Endothelial cell of umbilical vein (primary cell): ENCODE results near the gene ZSCAN25. TPM values are rescaled to one million over a fixed set of nuclear protein-coding genes. Genes with fewer than 3 reads are reported as not detected.

ENCODE experiments used
- BruUV-seq: library from RNA; stranded (reverse); fragments of 400-500 nt; replicated peaks from 2 replicates; lab custom pipeline; 2021; lab: Mats Ljungman, UMichigan
- CTCF ChIA-PET: fragments of 300-600, 350-600 bp; sonication (Branson Sonifier 250); formaldehyde crosslinking; loops from one replicate; lab custom pipeline; 2021; ENCODE audit warnings: antibody characterized with exemption, inconsistent platforms; lab: Charles Lee
- POLR2A ChIA-PET: fragments of 300-600, 350-600 bp; sonication (Branson Sonifier 250); formaldehyde crosslinking; loops from one replicate; lab custom pipeline; 2021; ENCODE audit warnings: antibody characterized with exemption, inconsistent platforms; lab: Charles Lee
- DNase-seq: peaks from one replicate; pipeline ENCODE4 v3.0.0-alpha.2; 2011; ENCODE audit warnings: low read depth, low spot score
- FAIRE-seq: peaks from 2 replicates; lab custom pipeline; 2011; peaks lifted over from hg19 to GRCh38; lab: Jason Lieb, UNC
- H2AFZ ChIP-seq: 2 replicates; pipeline ENCODE4 v1.6.0; 2012; ENCODE audit warnings: low read depth, low read length, control low read depth, inconsistent platforms
- H3K27ac ChIP-seq: 2 replicates; pipeline ENCODE4 v1.5.1; 2011; ENCODE audit warnings: low read depth, mild to moderate bottlenecking, control low read depth, low read length, moderate library complexity; ENCODE audit not compliant: insufficient read depth
- H3K27me3 ChIP-seq, 2 experiments: 2 replicates each; pipeline versions ENCODE4 v1.6.0 to v1.6.1; 2011; ENCODE audit warnings: low read length in 2 of 2, mixed read lengths in 1 of 2; ENCODE audit not compliant: control insufficient read depth in 2 of 2, insufficient read depth in 2 of 2
- H3K36me3 ChIP-seq, 2 experiments: 2 replicates in 1 of 2; 3 replicates in 1 of 2; pipeline ENCODE4 v1.5.1; 2011; ENCODE audit warnings: low read length in 2 of 2, mild to moderate bottlenecking in 1 of 2, moderate library complexity in 1 of 2; ENCODE audit not compliant: control insufficient read depth in 2 of 2, insufficient read depth in 2 of 2; ENCODE audit errors: extremely low read depth in 1 of 2
- H3K4me1 ChIP-seq: 3 replicates; pipeline ENCODE4 v1.5.1; 2011; ENCODE audit warnings: mild to moderate bottlenecking, low read length; ENCODE audit not compliant: control insufficient read depth, insufficient read depth; ENCODE audit errors: extremely low read depth
- H3K4me2 ChIP-seq: 2 replicates; pipeline ENCODE4 v1.6.1; 2011; ENCODE audit warnings: low read length, control low read depth, mixed read lengths; ENCODE audit not compliant: insufficient read depth
- H3K4me3 ChIP-seq, 3 experiments: fragments of 200-600 bp in 1 of 3; sonication (generic), shearing (Covaris generic) in 1 of 3; replicated peaks in 1 of 3; 2 replicates each; pipeline ENCODE4 v1.5.1; 2011 to 2016; ENCODE audit warnings: control low read depth in 3 of 3, low read length in 3 of 3, mild to moderate bottlenecking in 2 of 3, inconsistent platforms in 1 of 3, low read depth in 1 of 3, moderate library complexity in 1 of 3; ENCODE audit not compliant: insufficient read depth in 1 of 3
- H3K79me2 ChIP-seq: 2 replicates; pipeline ENCODE4 v1.6.0; 2012; ENCODE audit warnings: low read length, inconsistent platforms; ENCODE audit not compliant: control insufficient read depth, insufficient read depth
- H3K9ac ChIP-seq: replicated peaks from 2 replicates; pipeline ENCODE3; 2011; ENCODE audit warnings: low read length, control low read depth; ENCODE audit not compliant: insufficient read depth; ENCODE audit errors: extremely low read depth
- H3K9me1 ChIP-seq: replicated peaks from 3 replicates; pipeline ENCODE4 v1.6.0; 2011; ENCODE audit warnings: mild to moderate bottlenecking, low read length; ENCODE audit not compliant: control insufficient read depth, insufficient read depth; ENCODE audit errors: extremely low read depth
- H3K9me3 ChIP-seq: replicated peaks from 2 replicates; pipeline ENCODE4 v1.5.1; 2012; ENCODE audit warnings: low read length, inconsistent platforms; ENCODE audit not compliant: control insufficient read depth, insufficient read depth
- H4K20me1 ChIP-seq: replicated peaks from 2 replicates; pipeline ENCODE3; 2011; ENCODE audit warnings: mild to moderate bottlenecking, low read length; ENCODE audit not compliant: control insufficient read depth, insufficient read depth; ENCODE audit errors: extremely low read depth
- EZH2 ChIP-seq: IDR thresholded peaks from 2 replicates; pipeline ENCODE4 v1.6.1; 2012; ENCODE audit warnings: borderline replicate concordance, low read depth, mild to moderate bottlenecking, moderate library complexity, low read length, inconsistent platforms; ENCODE audit not compliant: severe bottlenecking
- FOS ChIP-seq: IDR thresholded peaks from 2 replicates; pipeline ENCODE4 v1.6.1; 2011; ENCODE audit warnings: mild to moderate bottlenecking, low read length, moderate library complexity, borderline replicate concordance; ENCODE audit not compliant: insufficient read depth
- GATA2 ChIP-seq: IDR thresholded peaks from 2 replicates; pipeline ENCODE4 v1.7.0; 2011; ENCODE audit warnings: low read depth, mild to moderate bottlenecking, moderate library complexity, mixed read lengths, low read length; ENCODE audit not compliant: insufficient read length, insufficient read depth
- JUN ChIP-seq: IDR thresholded peaks from 2 replicates; pipeline ENCODE4 v1.6.1; 2011; ENCODE audit warnings: borderline replicate concordance, low read depth; ENCODE audit not compliant: insufficient read length, insufficient read depth
- MAX ChIP-seq: IDR thresholded peaks from 2 replicates; pipeline ENCODE4 v1.6.1; 2011; ENCODE audit not compliant: insufficient read depth, insufficient read length
- MYC ChIP-seq: IDR thresholded peaks from one replicate; pipeline ENCODE4 v1.6.1; 2011; ENCODE audit warnings: mild to moderate bottlenecking, low read depth, low read length
- POLR2A ChIP-seq: IDR thresholded peaks from 2 replicates; pipeline ENCODE4 v1.6.1; 2012; ENCODE audit warnings: low read depth, mild to moderate bottlenecking, control low read depth, low read length
- POLR2AphosphoS5 ChIP-seq: IDR thresholded peaks from 2 replicates; pipeline ENCODE4 v1.6.1; 2012; ENCODE audit warnings: low read depth, mild to moderate bottlenecking, control low read depth, low read length, moderate library complexity; ENCODE audit not compliant: insufficient read depth
- dilution Hi-C: fragments of 300-500 bp; cut with MboI; formaldehyde crosslinking; loops from one replicate; pipeline ENCODE4 v1.15.0; 2019; ENCODE audit warnings: low sequenced_read_pairs; ENCODE audit not compliant: extremely low pct_ligation_motif_present
- intact Hi-C: fragments of 100-400 bp; cut with micrococcal nuclease; formaldehyde crosslinking; loops from one replicate; pipeline ENCODE4 v1.10.0; 2022
- polyA plus RNA-seq, 4 experiments: library from polyadenylated mRNA; depleted of rRNA in 3 of 4; stranded (reverse) in 3 of 4; unstranded in 1 of 4; fragments of >200 nt; gene quantifications; 2 replicates each; pipeline versions ENCODE4 v1.2.1 to v1.2.3, GENCODE V29; 2011 to 2012; ENCODE audit warnings: missing spikeins in 1 of 4
- total RNA-seq: library from RNA; stranded (reverse); gene quantifications from 2 replicates; pipeline ENCODE4 v1.2.3, GENCODE V29; 2021
- TF ChIP-seq, protein P1 (sequence below), 2 donors: IDR thresholded peaks; 1 replicate in 1 of 2; 2 replicates in 1 of 2; pipeline ENCODE4 v1.5.1; 2011; ENCODE audit warnings: low read length in 2 of 2, mild to moderate bottlenecking in 2 of 2, moderate library complexity in 2 of 2, control low read depth in 1 of 2, inconsistent platforms in 1 of 2, low read depth in 1 of 2; ENCODE audit not compliant: insufficient read depth in 1 of 2; ENCODE audit errors: extremely low read depth in 1 of 2

Gene ZSCAN25
- total and polyA plus RNA-seq, 2 donors (not counting 3 experiments of a cell fraction or from before 2014, with no cell fraction given), result 8.9 to 13.8 TPM

DNA sequence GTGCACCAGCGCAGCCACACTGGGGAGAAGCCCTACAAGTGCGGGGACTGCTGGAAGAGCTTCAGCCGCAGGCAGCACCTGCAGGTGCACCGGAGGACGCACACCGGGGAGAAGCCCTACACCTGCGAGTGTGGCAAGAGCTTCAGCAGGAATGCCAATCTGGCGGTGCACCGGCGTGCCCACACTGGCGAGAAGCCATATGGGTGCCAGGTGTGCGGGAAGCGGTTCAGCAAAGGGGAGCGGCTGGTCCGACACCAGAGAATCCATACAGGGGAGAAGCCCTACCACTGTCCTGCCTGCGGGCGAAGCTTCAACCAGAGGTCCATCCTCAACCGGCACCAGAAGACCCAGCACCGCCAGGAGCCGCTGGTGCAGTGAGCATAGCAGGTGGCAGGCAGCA lies 12.9 kb downstream of the ZSCAN25 start:
- BruUV-seq, result no TSS peak
- CTCF ChIA-PET, result no interaction called here
- POLR2A ChIA-PET, result no interaction called here

More for the DNA sequence above, 12.9 kb downstream of the ZSCAN25 start:
- FAIRE-seq, result no peak
- Histone ChIP-seq H3K27me3 (no peaks in the 10 kb centered on the region), H3K4me3 (no peak overlapping the region), H3K9me1 (no peaks in the 10 kb centered on the region), H3K27ac (no peak overlapping the region), H3K4me1 (no peaks in the 10 kb centered on the region), H3K9ac (no peak overlapping the region), H3K4me2 (no peak overlapping the region), H3K36me3 (peaks cover 25 to 41% of the 10 kb centered on the region in 2 experiments), H3K79me2 (no peaks in the 10 kb centered on the region), H4K20me1 (no peaks in the 10 kb centered on the region), H2AFZ (no peak overlapping the region), H3K9me3 (no peaks in the 10 kb centered on the region)
- dilution Hi-C loops, result no loop called here
- intact Hi-C loops, result no loop called here
- no peak for TF ChIP-seq JUN
- TF ChIP-seq, protein P1, sequence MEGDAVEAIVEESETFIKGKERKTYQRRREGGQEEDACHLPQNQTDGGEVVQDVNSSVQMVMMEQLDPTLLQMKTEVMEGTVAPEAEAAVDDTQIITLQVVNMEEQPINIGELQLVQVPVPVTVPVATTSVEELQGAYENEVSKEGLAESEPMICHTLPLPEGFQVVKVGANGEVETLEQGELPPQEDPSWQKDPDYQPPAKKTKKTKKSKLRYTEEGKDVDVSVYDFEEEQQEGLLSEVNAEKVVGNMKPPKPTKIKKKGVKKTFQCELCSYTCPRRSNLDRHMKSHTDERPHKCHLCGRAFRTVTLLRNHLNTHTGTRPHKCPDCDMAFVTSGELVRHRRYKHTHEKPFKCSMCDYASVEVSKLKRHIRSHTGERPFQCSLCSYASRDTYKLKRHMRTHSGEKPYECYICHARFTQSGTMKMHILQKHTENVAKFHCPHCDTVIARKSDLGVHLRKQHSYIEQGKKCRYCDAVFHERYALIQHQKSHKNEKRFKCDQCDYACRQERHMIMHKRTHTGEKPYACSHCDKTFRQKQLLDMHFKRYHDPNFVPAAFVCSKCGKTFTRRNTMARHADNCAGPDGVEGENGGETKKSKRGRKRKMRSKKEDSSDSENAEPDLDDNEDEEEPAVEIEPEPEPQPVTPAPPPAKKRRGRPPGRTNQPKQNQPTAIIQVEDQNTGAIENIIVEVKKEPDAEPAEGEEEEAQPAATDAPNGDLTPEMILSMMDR (IDR thresholded peaks at IDR 0.05; ENCODE audit: extremely low read depth in 1 of 2, insufficient read depth in 1 of 2, low read depth in 1 of 2, low read length in 2 of 2), result no peak
- no peak for TF ChIP-seq GATA2
- TF ChIP-seq MAX, result no peak
- TF ChIP-seq FOS, result no peak
- no peak for TF ChIP-seq EZH2
- TF ChIP-seq POLR2A, result no peak
- TF ChIP-seq POLR2AphosphoS5, result no peak
- TF ChIP-seq MYC, result no peak
- DNase-seq, result no peak
